H1 (cell line): ENCODE measurements around the gene MAP4. TPM values are rescaled to one million over a fixed set of nuclear protein-coding genes. Genes with fewer than 3 reads are reported as not detected.

Experiments
- CTCF ChIA-PET: fragments of 300-600 bp; sonication (Branson Sonifier 250); formaldehyde crosslinking; loops from one replicate; lab custom pipeline; 2021; ENCODE audit not compliant: partially characterized antibody; lab: Charles Lee
- POLR2A ChIA-PET: fragments of 300-600 bp; sonication (Branson Sonifier 250); formaldehyde crosslinking; loops from one replicate; lab custom pipeline; 2021; ENCODE audit warnings: inconsistent platforms; ENCODE audit not compliant: partially characterized antibody; lab: Charles Lee
- DNase-seq, 2 experiments: peaks; one replicate each; pipeline versions ENCODE4 v3.0.0 to v3.0.0-alpha.2; 2010 to 2022; ENCODE audit warnings: low spot score in 2 of 2, low read depth in 1 of 2, mixed read lengths in 1 of 2
- FAIRE-seq: peaks from 2 replicates; lab custom pipeline; 2011; peaks lifted over from hg19 to GRCh38; lab: Jason Lieb, UNC
- H2AFZ ChIP-seq: 2 replicates; pipeline ENCODE4 v1.8.1; 2012; ENCODE audit warnings: low read length, inconsistent platforms
- H2AK5ac ChIP-seq: 2 replicates; pipeline ENCODE4 v1.6.1; 2013; ENCODE audit warnings: low read depth, low read length
- H2BK120ac ChIP-seq: replicated peaks from 2 replicates; pipeline ENCODE3; 2013; ENCODE audit warnings: low read depth, low read length, inconsistent platforms
- H2BK12ac ChIP-seq: 2 replicates; pipeline ENCODE4 v1.6.1; 2013; ENCODE audit warnings: low read depth, low read length
- H2BK15ac ChIP-seq: 2 replicates; pipeline ENCODE4 v1.6.1; 2013; ENCODE audit warnings: low read length
- H2BK20ac ChIP-seq: 2 replicates; pipeline ENCODE4 v1.6.1; 2013; ENCODE audit warnings: low read length
- H2BK5ac ChIP-seq: 2 replicates; pipeline ENCODE4 v1.6.1; 2013; ENCODE audit warnings: low read depth, low read length
- H3K14ac ChIP-seq: 2 replicates; pipeline ENCODE4 v1.6.1; 2013; ENCODE audit warnings: inconsistent platforms; ENCODE audit not compliant: insufficient read length
- H3K18ac ChIP-seq: 2 replicates; pipeline ENCODE4 v1.6.1; 2013; ENCODE audit warnings: low read length; ENCODE audit errors: extremely low read depth
- H3K23ac ChIP-seq: 2 replicates; pipeline ENCODE4 v1.6.1; 2013; ENCODE audit warnings: inconsistent platforms; ENCODE audit not compliant: insufficient read length
- H3K23me2 ChIP-seq: 2 replicates; pipeline ENCODE4 v1.6.1; 2013; ENCODE audit warnings: low read depth, low read length
- H3K27ac ChIP-seq: 2 replicates; pipeline ENCODE4 v1.6.1; 2011; ENCODE audit warnings: low read depth, low read length, inconsistent platforms
- H3K27me3 ChIP-seq, 4 experiments: replicated peaks in 1 of 4; 1 replicate in 1 of 4; 2 replicates in 3 of 4; pipeline versions ENCODE4 v1.6.1 to v1.8.1; 2011 to 2013; ENCODE audit warnings: low read length in 3 of 4, mild to moderate bottlenecking in 3 of 4, inconsistent platforms in 2 of 4, mixed read lengths in 2 of 4, moderate library complexity in 1 of 4; ENCODE audit not compliant: control insufficient read depth in 3 of 4, insufficient read depth in 3 of 4; ENCODE audit errors: extremely low read depth in 1 of 4
- H3K36me3 ChIP-seq, 4 experiments: 2 replicates each; pipeline versions ENCODE4 v1.6.1 to v1.8.1; 2011 to 2013; ENCODE audit warnings: mild to moderate bottlenecking in 4 of 4, low read length in 3 of 4, moderate library complexity in 2 of 4, control low read depth in 1 of 4, inconsistent platforms in 1 of 4; ENCODE audit not compliant: insufficient read depth in 4 of 4, control insufficient read depth in 2 of 4
- H3K4ac ChIP-seq: replicated peaks from 2 replicates; pipeline ENCODE3; 2013; ENCODE audit warnings: low read length, low read depth, mixed read lengths, inconsistent platforms; ENCODE audit not compliant: insufficient read length
- H3K4me1 ChIP-seq, 4 experiments: replicated peaks in 1 of 4; 1 replicate in 1 of 4; 2 replicates in 3 of 4; pipeline versions ENCODE4 v1.6.1 to v1.8.1; 2011 to 2013; ENCODE audit warnings: low read length in 3 of 4, inconsistent platforms in 2 of 4, mixed read lengths in 1 of 4; ENCODE audit not compliant: insufficient read depth in 4 of 4, control insufficient read depth in 3 of 4
- H3K4me2 ChIP-seq, 2 experiments: 2 replicates each; pipeline versions ENCODE4 v1.6.1 to v1.8.1; 2011 to 2013; ENCODE audit warnings: low read depth in 2 of 2, low read length in 2 of 2, control low read depth in 1 of 2, inconsistent platforms in 1 of 2, mild to moderate bottlenecking in 1 of 2; ENCODE audit not compliant: insufficient read depth in 1 of 2
- H3K4me3 ChIP-seq, 4 experiments: fragments of 200-600, 300-600 bp in 1 of 4; sonication (generic), shearing (Covaris generic), sonication (Bioruptor Twin) in 1 of 4; 2 replicates each; pipeline versions ENCODE4 v1.5.1 to v1.8.1; 2011 to 2016; ENCODE audit warnings: low read length in 4 of 4, low read depth in 3 of 4, control low read depth in 2 of 4, inconsistent platforms in 2 of 4, mild to moderate bottlenecking in 2 of 4, mixed read lengths in 1 of 4, moderate library complexity in 1 of 4; ENCODE audit not compliant: insufficient read depth in 2 of 4; ENCODE audit errors: extremely low read depth in 1 of 4
- H3K56ac ChIP-seq: replicated peaks from 2 replicates; pipeline ENCODE3; 2013; ENCODE audit warnings: low read depth, mild to moderate bottlenecking, mixed read lengths, low read length, inconsistent platforms; ENCODE audit not compliant: insufficient read length
- H3K79me1 ChIP-seq: 2 replicates; pipeline ENCODE4 v1.6.1; 2013; ENCODE audit warnings: low read depth, low read length, control low read depth
- H3K79me2 ChIP-seq, 2 experiments: 2 replicates each; pipeline versions ENCODE4 v1.6.1 to v1.8.1; 2012 to 2013; ENCODE audit warnings: low read length in 2 of 2, mild to moderate bottlenecking in 2 of 2, inconsistent platforms in 1 of 2; ENCODE audit not compliant: insufficient read depth in 2 of 2, control insufficient read depth in 1 of 2
- H3K9ac ChIP-seq, 4 experiments: replicated peaks in 1 of 4; 1 replicate in 1 of 4; 2 replicates in 3 of 4; pipeline versions ENCODE4 v1.6.1 to v1.8.1; 2011 to 2013; ENCODE audit warnings: low read depth in 3 of 4, low read length in 3 of 4, control low read depth in 2 of 4, mild to moderate bottlenecking in 2 of 4, moderate library complexity in 2 of 4, inconsistent platforms in 1 of 4; ENCODE audit errors: extremely low read depth in 1 of 4
- H3K9me3 ChIP-seq, 2 experiments: 2 replicates each; pipeline versions ENCODE4 v1.6.1 to v1.8.1; 2012 to 2013; ENCODE audit warnings: mild to moderate bottlenecking in 2 of 2, moderate library complexity in 2 of 2, control low read depth in 1 of 2, inconsistent platforms in 1 of 2, low read depth in 1 of 2, low read length in 1 of 2, mixed read lengths in 1 of 2; ENCODE audit not compliant: insufficient read depth in 2 of 2
- H4K20me1 ChIP-seq, 2 experiments: replicated peaks in 1 of 2; 2 replicates each; pipeline versions ENCODE3 to v1.8.1; 2011 to 2013; ENCODE audit warnings: inconsistent platforms in 2 of 2, low read length in 2 of 2, mild to moderate bottlenecking in 1 of 2; ENCODE audit not compliant: insufficient read depth in 2 of 2, control insufficient read depth in 1 of 2
- H4K5ac ChIP-seq: 2 replicates; pipeline ENCODE4 v1.6.1; 2013; ENCODE audit warnings: low read length, low read depth, mixed read lengths, inconsistent platforms; ENCODE audit not compliant: insufficient read length
- H4K8ac ChIP-seq: 2 replicates; pipeline ENCODE4 v1.8.0; 2013; ENCODE audit warnings: mild to moderate bottlenecking, moderate library complexity, low read length, inconsistent platforms; ENCODE audit not compliant: insufficient read depth; ENCODE audit errors: extremely low read depth
- H4K91ac ChIP-seq: replicated peaks from 2 replicates; pipeline ENCODE3; 2013; ENCODE audit warnings: low read length, mixed read lengths, inconsistent platforms; ENCODE audit not compliant: insufficient read length
- ATF2 ChIP-seq: IDR thresholded peaks from 2 replicates; pipeline ENCODE4 v1.6.1; 2012; ENCODE audit warnings: low read length, inconsistent platforms
- BRCA1 ChIP-seq: IDR thresholded peaks from 2 replicates; pipeline ENCODE4 v1.6.1; 2012; ENCODE audit warnings: low read depth, low read length, improper control_type of control experiment
- JUN ChIP-seq: IDR thresholded peaks from 2 replicates; pipeline ENCODE4 v1.6.1; 2011; ENCODE audit warnings: low read depth, mild to moderate bottlenecking, improper control_type of control experiment, low read length
- KDM1A ChIP-seq: fragments of 200-600, 300-600 bp; sonication (generic); IDR thresholded peaks from 2 replicates; pipeline ENCODE4 v1.7.1; 2016; ENCODE audit warnings: mild to moderate bottlenecking, low read length, borderline replicate concordance
- KDM4A ChIP-seq: IDR thresholded peaks from one replicate; pipeline ENCODE4 v1.7.1; 2012; ENCODE audit warnings: low read depth, mild to moderate bottlenecking, moderate library complexity, low read length, inconsistent platforms; ENCODE audit not compliant: severe bottlenecking
- NRF1 ChIP-seq: IDR thresholded peaks from 2 replicates; pipeline ENCODE4 v1.6.1; 2011; ENCODE audit warnings: mild to moderate bottlenecking, low read depth, low read length, improper control_type of control experiment
- RXRA ChIP-seq: IDR thresholded peaks from 2 replicates; pipeline ENCODE4 v1.6.1; 2011; ENCODE audit warnings: low read depth, mild to moderate bottlenecking, low read length, moderate library complexity; ENCODE audit not compliant: insufficient read depth
- SP4 ChIP-seq: IDR thresholded peaks from 2 replicates; pipeline ENCODE4 v1.6.1; 2012; ENCODE audit warnings: low read length, inconsistent platforms
- TAF7 ChIP-seq: optimal IDR thresholded peaks from 2 replicates; pipeline ENCODE3; 2011; ENCODE audit warnings: low read depth, mild to moderate bottlenecking, inconsistent platforms, low read length, moderate library complexity, borderline replicate concordance
- TEAD4 ChIP-seq: IDR thresholded peaks from 2 replicates; pipeline ENCODE4 v1.6.1; 2012; ENCODE audit warnings: low read depth, low read length, inconsistent platforms, mixed read lengths
- WGBS, 2 experiments: shearing (Covaris generic) in 1 of 2; methylation state at CpG; one replicate each; pipeline versions ENCODE4 v1.1.6 to v1.1.7; 2013 to 2015; ENCODE audit warnings: low lambda C conversion rate in 2 of 2, mixed read lengths in 2 of 2, inconsistent platforms in 1 of 2, low coverage in 1 of 2, missing lambda C conversion rate in 1 of 2; ENCODE audit not compliant: insufficient replicate concordance in 2 of 2, insufficient coverage in 1 of 2, insufficient read length in 1 of 2; ENCODE audit errors: extremely low coverage in 1 of 2, missing lambda C conversion rate in 1 of 2; 5-methylcytosine and 5-hydroxymethylcytosine counted together
- polyA plus RNA-seq, 7 experiments: library from polyadenylated mRNA; depleted of rRNA in 3 of 7; stranded (reverse) in 5 of 7; unstranded in 2 of 7; fragments of >200 nt in 5 of 7; fragments of 200-250 nt in 2 of 7; gene quantifications; 1 replicate in 5 of 7; 2 replicates in 1 of 7; 4 replicates in 1 of 7; pipeline versions ENCODE4 v1.2.1 to v1.2.3, GENCODE V29; 2011 to 2013; ENCODE audit warnings: missing spikeins in 2 of 7, mixed read lengths in 2 of 7
- total RNA-seq: library from RNA; stranded (reverse); fragmentation: NEBNext Ultra II Directional; extraction: Animal tissue kit (Norgen Biotek cat#: 25700); gene quantifications from 2 replicates; pipeline ENCODE4 v1.2.1, GENCODE V29; 2021

Gene MAP4
- total and polyA plus RNA-seq, 2 of the 8 experiments (the other 6 are each of a cell fraction or from before 2014, with no cell fraction given), result 67.0 to 179 TPM

- Histone ChIP-seq H3K4ac (no peak overlapping the region), H3K36me3 (no peaks in the 10 kb centered on the region), H2BK5ac (no peak overlapping the region), H3K27ac (no peak overlapping the region), H3K14ac (no peak overlapping the region), H2BK20ac (no peak overlapping the region), H2BK15ac (no peak overlapping the region), H3K4me2 (no peak overlapping the region), H4K91ac (no peak overlapping the region), H2AK5ac (no peak overlapping the region), H4K20me1 (peaks cover 0 to 3% of the 10 kb centered on the region in 2 experiments)
- CTCF ChIA-PET, result interaction anchor here (1.3 kb wide), 1 partner anchor 134 kb away, joined by 4 read pairs; no protein-coding TSS in a partner anchor
- POLR2A ChIA-PET, result interaction anchor here (0.7 to 1.1 kb wide), 3 partner anchors 12 to 64 kb away, joined by 3 to 4 read pairs (median 3); no protein-coding TSS in a partner anchor
- no peak for TF ChIP-seq BRCA1
- no peak for TF ChIP-seq TEAD4
- TF ChIP-seq NRF1, result no peak
- TF ChIP-seq KDM4A, result no peak
- TF ChIP-seq JUN, result no peak
- no peak for TF ChIP-seq ATF2
- no peak for TF ChIP-seq KDM1A
- TF ChIP-seq SP4, result no peak
- TF ChIP-seq TAF7, result no peak
- no peak for TF ChIP-seq RXRA
- TF ChIP-seq, all 59 proteins: peak for 0
- no peak overlapping the region for H4K5ac ChIP-seq
- H3K79me1 ChIP-seq, result peaks cover 7% of the 10 kb centered on the region; the same call in 1 of the 2 replicates
- no peaks in the 10 kb centered on the region for H3K9me3 ChIP-seq
- no peak overlapping the region for H3K56ac ChIP-seq
- H3K79me2 ChIP-seq, result peaks cover 0 to 71% of the 10 kb centered on the region in 2 experiments; a peak in 3 of 4 replicates
- no peak overlapping the region for H3K9ac ChIP-seq
- H3K27me3 ChIP-seq, result no peaks in the 10 kb centered on the region
- H3K4me3 ChIP-seq, result no peak overlapping the region
- no peaks in the 10 kb centered on the region for H3K23me2 ChIP-seq
- DNase-seq (no peak), FAIRE-seq (no peak)
- H3K23ac ChIP-seq, result no peak overlapping the region
- H2AFZ ChIP-seq, result no peak overlapping the region
- H4K8ac ChIP-seq, result no peak overlapping the region
- H3K4me1 ChIP-seq, result peaks cover 0 to 6% (median 1%) of the 10 kb centered on the region in 4 experiments; a peak in 4 of 7 replicates
- no peak overlapping the region for H2BK12ac ChIP-seq
- H3K18ac ChIP-seq, result no peak overlapping the region
- no peak overlapping the region for H2BK120ac ChIP-seq
- 93% methylated on average over 1 of the region's 1 CpG; no CpG with 5 or more reads in 1 of the 2 experiments for WGBS, 2 experiments
These were observed 8.2 kb upstream of the MAP4 start for GRCh38 chr3:48024401-48024800.
